ENCODE data around the gene ZNF652. TPM values are rescaled to one million over a fixed set of nuclear protein-coding genes. Genes with fewer than 3 reads are reported as not detected.

The ZNF652 gene
- total RNA-seq, 1 experiment from 2014 or later = 29.2 TPM

DNA sequence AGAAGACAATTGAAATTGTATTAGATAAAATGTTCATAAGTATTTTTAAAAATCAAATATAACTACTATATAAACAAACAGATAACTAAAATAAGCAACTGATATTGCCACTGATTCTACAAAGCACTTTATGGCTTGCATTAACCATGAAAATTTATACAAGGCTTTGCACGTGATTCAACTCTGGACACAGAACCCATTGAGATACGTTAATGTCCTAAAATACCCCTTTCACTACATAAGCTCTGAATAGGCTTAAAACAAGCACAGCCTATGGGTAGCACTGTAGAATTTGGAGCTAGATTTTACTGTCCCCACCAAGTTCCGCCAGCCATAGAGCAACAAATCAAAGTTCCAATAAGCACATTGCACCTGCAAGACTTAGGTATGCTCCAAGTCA, 4.5 kb downstream of the ZNF652 start:
- Histone ChIP-seq H3K9me3 (replicated peaks) (no peaks in the 10 kb centered on the region), H3K4me1 (no peaks in the 10 kb centered on the region), H3K36me3 (peaks cover 2% of the 10 kb centered on the region; the same call in 1 of the 2 replicates), H3K27me3 (no peaks in the 10 kb centered on the region), H3K27ac (no peak overlapping the region), H3K4me3 (no peak overlapping the region)
- DNase-seq = no peak

DNA sequence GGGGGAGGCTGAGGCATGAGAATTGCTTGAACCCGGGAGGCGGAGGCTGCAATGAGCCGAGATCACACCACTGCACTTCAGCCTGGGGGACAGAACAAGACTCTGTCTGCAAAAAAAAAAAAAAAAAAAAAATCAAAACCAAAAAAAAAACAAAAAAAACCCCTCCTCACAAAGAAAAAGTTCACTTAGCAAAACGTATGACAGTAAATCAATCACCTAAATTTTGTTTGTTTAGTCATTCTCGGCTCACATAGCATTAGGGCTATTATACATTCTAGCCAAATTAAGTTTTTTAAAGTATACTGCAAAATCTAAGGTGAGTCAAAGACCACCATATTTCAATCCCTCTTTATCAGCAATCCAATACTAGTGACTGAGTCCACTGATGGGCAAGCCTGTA, 5.7 kb downstream of the ZNF652 start:
- Histone ChIP-seq H3K4me3 (no peak overlapping the region), H3K36me3 (peaks cover 2% of the 10 kb centered on the region; the same call in 1 of the 2 replicates), H3K4me1 (no peaks in the 10 kb centered on the region), H3K27ac (no peak overlapping the region), H3K27me3 (no peaks in the 10 kb centered on the region), H3K9me3 (replicated peaks) (no peaks in the 10 kb centered on the region)
- no peak for DNase-seq

DNA sequence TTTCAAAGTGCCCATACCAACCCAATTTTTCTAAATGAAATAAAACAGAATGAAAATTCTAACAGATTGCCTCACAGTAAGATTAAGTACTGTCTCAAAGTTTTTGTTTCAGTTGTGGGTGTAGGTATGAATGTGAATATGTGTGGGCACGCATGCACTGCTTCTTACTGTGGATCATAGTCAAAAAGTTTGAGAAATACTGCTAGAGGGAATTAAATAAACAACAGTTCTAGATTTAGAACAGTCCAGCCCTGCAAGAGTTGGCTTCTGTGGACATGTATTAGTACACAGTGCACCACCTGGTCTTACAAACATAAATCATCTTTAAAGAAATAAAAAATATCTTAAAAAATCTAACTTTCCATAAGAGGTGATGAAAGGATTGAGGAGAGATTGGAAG, 8.4 kb downstream of the ZNF652 start:
- Histone ChIP-seq H3K9me3 (replicated peaks) (no peaks in the 10 kb centered on the region), H3K4me1 (no peaks in the 10 kb centered on the region), H3K4me3 (no peak overlapping the region), H3K27me3 (no peaks in the 10 kb centered on the region), H3K27ac (no peak overlapping the region), H3K36me3 (peaks cover 2% of the 10 kb centered on the region; the same call in 1 of the 2 replicates)
- DNase-seq = no peak

DNA sequence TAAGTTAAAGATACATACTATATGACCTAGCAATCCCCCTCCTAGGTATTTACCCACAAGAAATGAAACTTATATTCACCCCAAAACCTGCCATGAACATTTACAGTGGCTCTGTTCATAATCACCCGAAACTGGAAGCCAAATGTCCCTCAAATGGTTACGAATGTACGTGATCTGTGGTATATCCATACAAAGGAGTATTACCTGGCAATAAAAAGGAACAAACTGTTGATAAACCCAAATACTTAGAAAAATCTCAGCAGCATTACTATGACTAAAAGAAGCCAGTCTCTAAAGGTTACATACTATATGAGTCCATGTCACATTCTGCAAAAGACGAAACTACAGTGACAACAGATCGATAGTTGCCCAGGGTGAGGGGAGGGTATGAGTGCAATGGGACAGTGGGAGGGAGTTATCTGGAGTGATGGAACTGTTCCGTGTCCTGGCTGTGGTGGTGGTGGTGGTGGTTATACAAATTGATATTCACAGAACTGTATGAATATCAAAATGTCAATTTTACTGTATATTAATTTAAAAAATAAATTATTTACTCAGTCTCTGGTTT, 9.4 kb downstream of the ZNF652 start:
- peaks cover 2% of the 10 kb centered on the region; the same call in 1 of the 2 replicates for H3K36me3 ChIP-seq
- no peaks in the 10 kb centered on the region for H3K27me3 ChIP-seq
- H3K4me3 ChIP-seq = no peak overlapping the region
- no peaks in the 10 kb centered on the region for H3K4me1 ChIP-seq
- H3K27ac ChIP-seq = no peak overlapping the region
- DNase-seq = no peak
- no peaks in the 10 kb centered on the region for H3K9me3 ChIP-seq (replicated peaks)

DNA sequence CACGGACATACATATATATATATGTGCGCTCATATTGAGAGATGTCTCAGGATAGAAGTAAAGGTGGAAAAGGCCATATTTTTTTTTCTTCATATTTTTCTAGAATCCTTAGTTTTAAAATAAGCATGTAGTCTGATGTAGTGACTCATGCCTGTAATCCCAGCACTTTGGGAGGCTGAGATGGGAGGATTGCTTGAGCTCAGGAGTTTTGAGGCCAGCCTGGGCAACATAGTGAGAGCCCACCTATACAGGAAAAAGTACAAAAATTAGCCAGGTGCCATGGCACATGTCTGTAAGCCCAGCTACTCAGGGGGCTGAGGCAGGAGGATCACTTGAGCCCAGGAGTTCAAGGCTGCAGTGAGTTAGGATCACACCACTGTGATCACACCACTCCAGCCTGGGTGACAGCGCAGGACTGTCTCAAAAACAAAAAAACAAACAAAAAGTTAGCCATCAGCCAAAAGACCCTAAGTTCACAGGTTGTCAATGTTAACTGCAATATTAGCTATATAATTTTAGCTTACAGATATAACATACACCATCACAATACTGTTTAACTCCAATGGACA, 10.4 kb downstream of the ZNF652 start:
- Histone ChIP-seq H3K4me1 (no peaks in the 10 kb centered on the region), H3K27ac (no peak overlapping the region), H3K36me3 (peaks cover 2% of the 10 kb centered on the region; the same call in 1 of the 2 replicates), H3K4me3 (no peak overlapping the region), H3K9me3 (replicated peaks) (no peaks in the 10 kb centered on the region), H3K27me3 (no peaks in the 10 kb centered on the region)
- DNase-seq = no peak

DNA sequence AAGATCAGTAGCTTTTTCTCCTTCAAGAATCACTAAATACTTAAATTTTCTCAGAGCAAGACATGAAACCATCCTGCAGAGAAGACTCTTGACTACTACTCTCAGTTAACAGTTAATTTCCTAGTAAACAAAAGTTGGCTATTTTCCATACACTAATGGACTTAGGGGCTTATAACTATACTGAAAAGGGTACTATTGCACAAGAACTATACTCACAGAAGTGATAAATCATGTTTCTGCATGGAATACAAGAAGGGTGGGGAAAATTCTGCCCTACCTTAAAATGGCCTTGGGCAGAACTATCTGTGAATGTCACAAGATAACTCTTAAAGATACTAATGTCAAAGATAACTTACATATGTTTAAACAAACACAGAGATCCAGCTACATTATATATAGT, 12.5 kb downstream of the ZNF652 start:
- DNase-seq = no peak
- Histone ChIP-seq H3K36me3 (peaks cover 2% of the 10 kb centered on the region; the same call in 1 of the 2 replicates), H3K9me3 (replicated peaks) (no peaks in the 10 kb centered on the region), H3K4me1 (no peaks in the 10 kb centered on the region), H3K4me3 (no peak overlapping the region), H3K27ac (no peak overlapping the region), H3K27me3 (no peaks in the 10 kb centered on the region)

DNA sequence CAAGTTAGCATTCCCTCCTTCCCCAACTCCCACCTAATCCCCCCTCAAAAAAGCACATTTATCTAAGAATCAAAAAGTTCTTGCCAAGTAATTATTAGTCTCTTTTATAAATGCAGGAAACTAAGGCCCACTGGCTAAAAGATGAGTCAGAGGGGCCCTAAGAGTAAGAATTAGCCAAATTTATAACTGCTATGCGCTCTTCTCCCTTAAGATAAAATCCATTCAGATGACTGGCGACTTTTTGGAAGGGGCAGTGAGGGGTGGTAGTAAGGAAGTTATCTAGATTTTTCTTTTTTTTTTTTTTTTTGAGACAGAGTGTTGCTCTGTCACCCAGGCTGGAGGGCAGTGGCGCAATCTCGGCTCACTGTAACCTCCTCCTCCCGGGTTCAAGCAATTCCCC, 17.1 kb downstream of the ZNF652 start:
- Histone ChIP-seq H3K9me3 (replicated peaks) (no peaks in the 10 kb centered on the region), H3K36me3 (no peaks in the 10 kb centered on the region)

DNA sequence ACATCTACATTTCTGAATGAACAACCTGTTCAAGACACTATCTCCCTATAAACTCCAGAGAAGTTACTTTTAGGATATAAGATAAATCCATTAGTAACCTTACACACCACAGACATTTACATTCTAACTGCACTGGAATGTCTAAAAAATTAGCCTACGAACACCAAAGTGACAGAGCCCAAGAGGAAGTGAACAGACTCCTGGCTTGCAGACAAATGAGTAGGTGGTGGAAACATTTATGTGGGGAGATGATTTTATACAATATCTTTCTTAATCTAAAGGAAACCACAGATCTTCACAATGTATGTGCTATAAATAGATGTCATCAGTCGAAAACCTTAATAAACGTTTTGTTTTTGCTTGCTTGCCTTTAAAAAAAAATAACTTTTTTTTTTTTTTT, 18.8 kb downstream of the ZNF652 start:
- Histone ChIP-seq H3K4me1 (no peaks in the 10 kb centered on the region), H3K4me3 (no peak overlapping the region), H3K27ac (no peak overlapping the region), H3K36me3 (peaks cover 3% of the 10 kb centered on the region; the same call in 1 of the 2 replicates), H3K27me3 (no peaks in the 10 kb centered on the region), H3K9me3 (replicated peaks) (no peaks in the 10 kb centered on the region)
- no peak for DNase-seq

More for the DNA sequence above, 17.1 kb downstream of the ZNF652 start:
- no peak for DNase-seq
- H3K4me3 ChIP-seq = no peak overlapping the region
- no peaks in the 10 kb centered on the region for H3K4me1 ChIP-seq
- H3K27ac ChIP-seq = no peak overlapping the region
- no peaks in the 10 kb centered on the region for H3K27me3 ChIP-seq

DNA sequence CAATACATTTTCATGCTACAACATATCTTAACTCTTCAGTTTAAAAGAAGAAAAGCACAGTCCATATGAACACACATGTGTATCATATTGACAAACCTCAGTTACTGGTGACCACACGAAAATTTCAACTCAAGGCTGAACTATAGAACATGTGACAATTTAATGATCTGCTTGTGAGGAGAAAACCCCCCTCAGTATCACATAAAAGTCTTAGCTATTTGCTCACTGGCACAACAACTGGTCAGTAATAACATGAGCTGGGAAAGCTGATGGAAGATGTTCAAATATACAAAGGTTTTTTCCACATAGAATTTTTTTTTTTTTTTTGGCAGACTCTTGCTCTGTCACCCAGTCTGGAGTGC, 19.5 kb downstream of the ZNF652 start:
- no peaks in the 10 kb centered on the region for H3K9me3 ChIP-seq (replicated peaks)
- no peaks in the 10 kb centered on the region for H3K27me3 ChIP-seq
- H3K27ac ChIP-seq = no peak overlapping the region
- H3K4me1 ChIP-seq = no peaks in the 10 kb centered on the region
- H3K36me3 ChIP-seq = peaks cover 3% of the 10 kb centered on the region; the same call in 1 of the 2 replicates
- no peak for DNase-seq
- H3K4me3 ChIP-seq = no peak overlapping the region

DNA sequence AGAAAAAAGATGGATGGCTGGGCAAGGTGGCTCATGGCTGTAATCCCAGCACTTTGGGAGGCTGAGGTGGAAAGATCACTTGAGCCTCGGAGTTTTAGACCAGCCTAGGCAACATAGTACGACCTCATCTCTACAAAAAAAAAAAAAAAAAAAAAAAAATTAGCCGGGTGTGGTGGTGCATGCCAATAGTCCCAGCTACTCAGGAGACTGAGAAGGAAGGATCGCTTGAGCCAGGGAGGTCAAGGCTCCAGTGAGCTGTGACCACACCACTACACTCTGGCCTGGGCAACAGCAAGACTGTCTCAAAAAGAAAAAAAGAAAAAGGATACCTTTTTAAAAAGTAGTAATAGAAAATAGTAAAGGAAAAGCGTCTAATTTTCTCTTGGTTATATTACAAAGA, 20.7 kb downstream of the ZNF652 start:
- H3K27me3 ChIP-seq = no peaks in the 10 kb centered on the region
- no peaks in the 10 kb centered on the region for H3K9me3 ChIP-seq (replicated peaks)
- H3K27ac ChIP-seq = no peak overlapping the region
- H3K36me3 ChIP-seq = peaks cover 3% of the 10 kb centered on the region; the same call in 1 of the 2 replicates
- no peaks in the 10 kb centered on the region for H3K4me1 ChIP-seq
- no peak overlapping the region for H3K4me3 ChIP-seq
- no peak for DNase-seq

DNA sequence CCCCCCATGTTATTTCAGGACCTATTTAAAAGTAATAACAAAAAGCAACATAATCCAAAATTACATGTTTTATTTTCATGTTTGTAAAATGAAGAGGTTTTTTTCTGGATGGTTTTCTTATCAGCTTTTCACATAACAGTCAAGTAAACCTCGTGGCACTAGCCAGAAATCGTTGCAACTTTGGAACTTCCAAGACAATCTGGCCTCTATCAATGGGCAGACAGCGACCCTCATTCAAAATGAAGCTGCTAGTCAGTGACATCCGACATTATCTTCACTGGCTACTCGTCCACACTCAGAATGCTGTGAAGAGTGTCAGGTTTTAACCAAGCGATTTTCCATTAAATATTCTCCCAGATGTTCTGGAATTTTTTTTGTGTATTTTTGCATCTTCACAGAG, 22.7 kb downstream of the ZNF652 start:
- no peaks in the 10 kb centered on the region for H3K4me1 ChIP-seq
- DNase-seq = no peak
- H3K27ac ChIP-seq = no peak overlapping the region
- H3K27me3 ChIP-seq = no peaks in the 10 kb centered on the region
- H3K4me3 ChIP-seq = no peak overlapping the region
- no peaks in the 10 kb centered on the region for H3K9me3 ChIP-seq (replicated peaks)
- peaks cover 3% of the 10 kb centered on the region; the same call in 1 of the 2 replicates for H3K36me3 ChIP-seq

DNA sequence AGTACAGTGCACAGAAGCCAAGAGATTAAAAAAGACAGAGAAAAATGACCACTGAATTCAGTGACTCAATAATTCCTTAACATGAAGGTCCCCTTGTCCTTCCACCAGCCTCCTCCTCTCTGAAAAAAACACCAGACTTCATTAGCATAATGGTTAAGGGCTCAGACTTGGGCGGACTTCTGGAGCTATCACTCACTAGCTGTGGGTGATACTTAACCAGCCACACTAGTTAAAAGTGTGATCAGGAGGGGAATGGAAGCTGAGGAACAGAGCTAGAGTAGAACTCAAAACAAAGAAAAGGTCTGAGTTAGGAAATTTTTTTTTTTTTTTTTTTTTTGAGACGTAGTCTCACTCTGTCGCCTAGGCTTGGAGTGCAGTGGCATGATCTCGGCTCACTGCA, 23.2 kb downstream of the ZNF652 start:
- no peak for DNase-seq
- peaks cover 3% of the 10 kb centered on the region; the same call in 1 of the 2 replicates for H3K36me3 ChIP-seq
- H3K4me3 ChIP-seq = no peak overlapping the region
- no peaks in the 10 kb centered on the region for H3K9me3 ChIP-seq (replicated peaks)
- no peaks in the 10 kb centered on the region for H3K27me3 ChIP-seq
- H3K4me1 ChIP-seq = no peaks in the 10 kb centered on the region
- no peak overlapping the region for H3K27ac ChIP-seq

DNA sequence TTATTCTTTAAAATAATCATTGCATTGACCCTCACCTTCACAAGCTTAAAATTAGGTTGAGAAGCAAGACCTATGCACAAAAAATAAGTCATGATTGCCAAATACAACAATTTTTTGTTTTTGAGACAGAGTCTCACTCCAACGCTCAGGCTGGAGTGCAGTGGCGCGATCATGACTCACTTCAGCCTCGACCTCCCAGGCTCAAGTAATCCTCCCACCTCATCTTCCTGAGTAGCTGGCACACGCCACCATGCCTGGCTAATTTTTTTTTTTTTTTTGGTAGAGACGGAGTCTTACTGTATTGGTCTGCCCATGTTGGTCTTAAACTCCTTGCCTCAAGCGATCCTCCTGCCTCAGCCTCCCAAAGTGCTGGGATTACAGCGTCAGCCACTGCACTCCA, 24.2 kb downstream of the ZNF652 start:
- peaks cover 3% of the 10 kb centered on the region; the same call in 1 of the 2 replicates for H3K36me3 ChIP-seq
- H3K4me1 ChIP-seq = no peaks in the 10 kb centered on the region
- no peak overlapping the region for H3K4me3 ChIP-seq
- no peaks in the 10 kb centered on the region for H3K27me3 ChIP-seq
- no peak overlapping the region for H3K27ac ChIP-seq
- no peak for DNase-seq
- H3K9me3 ChIP-seq (replicated peaks) = no peaks in the 10 kb centered on the region

DNA sequence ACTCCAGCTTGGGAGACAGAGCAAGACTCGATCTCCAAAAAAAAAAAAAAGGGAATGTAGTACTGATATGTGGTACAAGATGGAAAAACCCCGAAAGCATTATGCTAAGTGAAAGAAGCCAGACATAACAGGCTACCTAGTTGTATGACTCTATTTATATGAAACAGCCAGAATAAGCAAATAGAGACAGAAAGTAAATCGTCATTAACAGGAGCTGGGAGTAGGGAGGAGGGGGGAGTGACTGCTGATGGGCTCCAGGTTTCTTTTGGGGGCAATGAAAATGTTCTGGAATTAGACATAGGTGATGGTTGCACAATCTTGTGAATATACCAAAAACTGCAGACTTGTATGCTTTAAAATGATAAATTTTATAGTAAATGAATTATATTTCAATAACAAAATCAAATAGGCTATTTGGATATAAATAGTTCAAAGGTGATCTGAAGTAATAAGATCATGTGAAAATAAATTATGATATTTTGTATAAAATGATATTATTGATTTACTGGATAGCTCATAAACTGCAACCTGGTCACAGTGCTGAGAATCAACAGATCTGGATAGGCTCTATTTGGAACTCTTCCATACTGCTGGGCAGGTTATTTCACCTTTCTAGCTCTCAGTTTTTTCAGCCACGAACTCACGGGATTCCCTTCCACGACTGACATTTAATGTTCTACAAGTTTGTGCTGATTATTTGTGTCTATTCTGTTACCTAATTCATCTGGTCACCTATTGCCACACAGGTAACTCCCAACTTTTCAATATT, 27.1 kb downstream of the ZNF652 start:
- no peak for DNase-seq
- H3K9me3 ChIP-seq (replicated peaks) = no peaks in the 10 kb centered on the region
- H3K27ac ChIP-seq = no peak overlapping the region
- H3K27me3 ChIP-seq = no peaks in the 10 kb centered on the region
- H3K4me3 ChIP-seq = no peak overlapping the region
- H3K4me1 ChIP-seq = no peaks in the 10 kb centered on the region
- peaks cover 3% of the 10 kb centered on the region; the same call in 1 of the 2 replicates for H3K36me3 ChIP-seq

DNA sequence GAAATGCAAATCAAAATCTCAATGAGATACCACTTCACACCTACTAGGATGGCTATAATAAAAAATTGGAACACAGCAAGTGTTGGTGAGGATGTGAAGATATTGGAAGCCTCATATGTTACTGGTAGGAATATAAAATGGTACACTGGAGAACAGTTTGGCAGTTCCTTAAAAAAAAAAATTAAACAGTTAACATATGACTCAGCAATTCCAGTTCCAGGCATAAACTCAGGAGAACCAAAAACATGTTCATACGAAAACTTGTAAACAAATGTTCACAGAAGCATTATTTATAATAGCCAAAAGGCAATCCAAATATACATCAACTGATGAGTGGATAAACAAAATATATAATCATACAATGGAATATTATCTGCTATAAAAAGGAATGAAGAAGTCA, 28.2 kb downstream of the ZNF652 start:
- no peak for DNase-seq

More for the DNA sequence above, 28.2 kb downstream of the ZNF652 start:
- Histone ChIP-seq H3K9me3 (replicated peaks) (no peaks in the 10 kb centered on the region), H3K36me3 (peaks cover 3% of the 10 kb centered on the region; the same call in 1 of the 2 replicates), H3K4me1 (no peaks in the 10 kb centered on the region), H3K27ac (no peak overlapping the region), H3K27me3 (no peaks in the 10 kb centered on the region), H3K4me3 (no peak overlapping the region)

Data from SJCRH30 (cell line).